Mesothelial cell of epicardium (in vitro differentiated cells): ENCODE measurements around the gene ARHGAP25. TPM values are rescaled to one million over a fixed set of nuclear protein-coding genes. Genes with fewer than 3 reads are reported as not detected.

Experiments
- DNase-seq, 2 experiments: peaks; one replicate each; pipeline ENCODE4 v3.0.0; 2021; ENCODE audit warnings: low spot score in 2 of 2; ENCODE audit not compliant: unreplicated experiment in 2 of 2
- H3K27ac Mint-ChIP-seq: 2 replicates; pipeline ENCODE4 v1.8.0; 2021; ENCODE audit warnings: mixed read lengths
- H3K27me3 Mint-ChIP-seq: 2 replicates; pipeline ENCODE4 v1.8.0; 2021; ENCODE audit warnings: low read depth, mixed read lengths
- H3K36me3 Mint-ChIP-seq: 2 replicates; pipeline ENCODE4 v1.8.0; 2021; ENCODE audit warnings: mixed read lengths
- H3K4me1 Mint-ChIP-seq: 2 replicates; pipeline ENCODE4 v1.8.0; 2021; ENCODE audit warnings: mixed read lengths
- H3K4me3 Mint-ChIP-seq: 2 replicates; pipeline ENCODE4 v1.8.0; 2021; ENCODE audit warnings: mild to moderate bottlenecking, moderate library complexity, mixed read lengths
- H3K9me3 Mint-ChIP-seq: 2 replicates; pipeline ENCODE4 v1.8.0; 2021; ENCODE audit warnings: mixed read lengths
- total RNA-seq: library from RNA; stranded (reverse); gene quantifications from 3 replicates; pipeline ENCODE4 v1.2.1, GENCODE V29; 2021
- TF ChIP-seq, protein P1 (sequence below): fragments of 200-600 bp; sonication (generic); IDR thresholded peaks from one replicate; pipeline ENCODE4 v1.5.0; 2021; ENCODE audit warnings: antibody characterized with exemption; ENCODE audit not compliant: unreplicated experiment

Gene ARHGAP25
- total RNA-seq, 1 donor from 2014 or later = 1.4 TPM

DNA sequence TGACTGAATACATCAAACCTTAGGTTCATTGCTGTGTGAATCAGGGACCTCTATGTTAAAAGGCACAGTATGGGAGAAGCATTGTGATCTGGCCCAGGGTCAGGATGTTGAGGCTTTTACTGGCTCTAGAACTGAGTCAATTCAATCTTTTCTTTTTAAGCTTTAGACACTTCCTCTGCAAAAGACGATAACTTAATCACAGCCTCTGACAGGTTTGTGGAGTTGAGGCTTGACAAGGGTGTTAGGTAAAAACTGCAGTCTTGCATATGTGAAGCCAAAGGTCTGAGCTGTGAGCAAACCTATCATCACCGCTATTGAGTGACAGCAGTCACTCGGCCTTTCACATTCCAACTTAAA lies 17.3 kb upstream of the ARHGAP25 start:
- H3K27me3 Mint-ChIP-seq = peaks cover 26% of the 10 kb centered on the region
- no peak overlapping the region for H3K27ac Mint-ChIP-seq
- H3K4me1 Mint-ChIP-seq = no peaks in the 10 kb centered on the region
- no peaks in the 10 kb centered on the region for H3K9me3 Mint-ChIP-seq
- no peaks in the 10 kb centered on the region for H3K36me3 Mint-ChIP-seq
- no peak overlapping the region for H3K4me3 Mint-ChIP-seq
- TF ChIP-seq, protein P1, sequence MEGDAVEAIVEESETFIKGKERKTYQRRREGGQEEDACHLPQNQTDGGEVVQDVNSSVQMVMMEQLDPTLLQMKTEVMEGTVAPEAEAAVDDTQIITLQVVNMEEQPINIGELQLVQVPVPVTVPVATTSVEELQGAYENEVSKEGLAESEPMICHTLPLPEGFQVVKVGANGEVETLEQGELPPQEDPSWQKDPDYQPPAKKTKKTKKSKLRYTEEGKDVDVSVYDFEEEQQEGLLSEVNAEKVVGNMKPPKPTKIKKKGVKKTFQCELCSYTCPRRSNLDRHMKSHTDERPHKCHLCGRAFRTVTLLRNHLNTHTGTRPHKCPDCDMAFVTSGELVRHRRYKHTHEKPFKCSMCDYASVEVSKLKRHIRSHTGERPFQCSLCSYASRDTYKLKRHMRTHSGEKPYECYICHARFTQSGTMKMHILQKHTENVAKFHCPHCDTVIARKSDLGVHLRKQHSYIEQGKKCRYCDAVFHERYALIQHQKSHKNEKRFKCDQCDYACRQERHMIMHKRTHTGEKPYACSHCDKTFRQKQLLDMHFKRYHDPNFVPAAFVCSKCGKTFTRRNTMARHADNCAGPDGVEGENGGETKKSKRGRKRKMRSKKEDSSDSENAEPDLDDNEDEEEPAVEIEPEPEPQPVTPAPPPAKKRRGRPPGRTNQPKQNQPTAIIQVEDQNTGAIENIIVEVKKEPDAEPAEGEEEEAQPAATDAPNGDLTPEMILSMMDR = no peak
- no peak for DNase-seq

DNA sequence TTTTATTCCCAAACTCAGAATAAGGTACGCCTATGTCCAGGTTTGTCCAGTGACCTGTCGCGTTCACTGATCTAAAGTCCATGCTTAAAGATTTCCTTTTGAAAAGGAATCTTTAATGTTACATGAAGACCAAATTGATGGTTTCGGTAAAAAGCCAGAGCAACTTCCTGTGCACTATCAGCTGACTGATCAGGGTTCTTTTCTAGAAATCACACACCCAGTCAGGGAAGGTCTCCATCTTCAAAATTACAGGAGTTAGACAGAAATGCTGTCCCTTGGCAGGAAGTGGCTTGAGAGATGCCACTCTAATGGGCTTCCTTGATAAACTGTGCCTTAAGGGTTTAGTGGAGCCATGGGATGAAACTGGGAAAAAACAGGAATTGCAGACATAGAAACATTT lies 14.7 kb upstream of the ARHGAP25 start:
- no peaks in the 10 kb centered on the region for H3K9me3 Mint-ChIP-seq
- H3K27me3 Mint-ChIP-seq = peaks cover 3% of the 10 kb centered on the region
- TF ChIP-seq, protein P1 = no peak
- DNase-seq = no peak
- H3K4me3 Mint-ChIP-seq = no peak overlapping the region
- H3K4me1 Mint-ChIP-seq = no peaks in the 10 kb centered on the region
- H3K27ac Mint-ChIP-seq = no peak overlapping the region
- H3K36me3 Mint-ChIP-seq = no peaks in the 10 kb centered on the region

DNA sequence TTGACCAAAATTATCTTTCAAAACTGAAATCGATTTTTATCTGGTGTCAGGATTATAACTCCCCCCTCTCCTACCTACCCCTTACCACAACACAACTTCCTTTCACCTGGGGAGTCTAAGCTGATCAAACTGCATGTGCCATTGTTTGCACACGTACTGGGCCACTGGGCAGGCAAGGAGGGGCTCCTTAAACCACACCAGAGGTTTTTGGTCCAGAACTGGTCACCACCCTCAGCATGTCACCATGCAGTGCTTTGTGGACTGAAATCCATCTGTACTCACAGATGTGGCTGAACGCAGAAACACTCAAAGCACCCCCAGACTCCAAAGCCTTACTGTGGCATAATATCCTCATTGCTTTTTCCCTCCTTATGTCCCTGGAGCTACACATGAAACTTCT lies 13.9 kb upstream of the ARHGAP25 start:
- Mint-ChIP-seq H3K27me3 (peaks cover 3% of the 10 kb centered on the region), H3K4me1 (no peaks in the 10 kb centered on the region), H3K36me3 (no peaks in the 10 kb centered on the region), H3K27ac (no peak overlapping the region), H3K9me3 (no peaks in the 10 kb centered on the region), H3K4me3 (no peak overlapping the region)
- DNase-seq = no peak
- TF ChIP-seq, protein P1 = no peak

DNA sequence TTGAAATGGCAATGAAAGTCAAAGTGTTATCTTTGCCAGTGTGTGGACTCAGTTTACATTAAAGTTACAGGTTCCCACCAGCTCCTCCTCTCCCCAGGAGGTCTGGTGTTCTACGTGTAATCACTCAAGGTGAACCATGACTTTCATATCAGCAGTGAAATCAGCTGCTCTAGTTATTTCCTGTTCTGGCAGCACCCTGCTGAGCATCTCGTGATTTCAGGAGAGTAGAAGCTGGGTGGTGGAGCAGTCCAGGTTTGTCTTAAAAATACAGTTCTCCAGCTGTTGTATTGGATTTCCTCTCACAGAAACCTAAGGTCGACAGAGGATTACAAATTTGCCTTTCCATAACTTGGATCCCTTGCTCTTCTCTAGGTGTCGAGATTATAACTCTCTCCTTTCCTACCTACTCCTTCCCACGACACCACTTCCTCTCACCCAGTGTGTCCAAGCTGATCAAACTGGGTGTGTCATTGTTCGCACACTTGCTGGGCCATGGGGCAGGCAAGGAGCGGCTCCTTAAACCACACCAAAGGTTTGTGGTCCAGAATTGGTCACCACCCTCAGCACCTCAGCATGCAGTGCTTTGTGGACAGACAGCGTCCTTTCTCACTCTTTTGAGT lies 13.0 kb upstream of the ARHGAP25 start:
- Mint-ChIP-seq H3K4me3 (no peak overlapping the region), H3K27ac (no peak overlapping the region), H3K9me3 (no peaks in the 10 kb centered on the region), H3K36me3 (no peaks in the 10 kb centered on the region), H3K4me1 (no peaks in the 10 kb centered on the region), H3K27me3 (peaks cover 3% of the 10 kb centered on the region)
- TF ChIP-seq, protein P1 = no peak
- DNase-seq = no peak

DNA sequence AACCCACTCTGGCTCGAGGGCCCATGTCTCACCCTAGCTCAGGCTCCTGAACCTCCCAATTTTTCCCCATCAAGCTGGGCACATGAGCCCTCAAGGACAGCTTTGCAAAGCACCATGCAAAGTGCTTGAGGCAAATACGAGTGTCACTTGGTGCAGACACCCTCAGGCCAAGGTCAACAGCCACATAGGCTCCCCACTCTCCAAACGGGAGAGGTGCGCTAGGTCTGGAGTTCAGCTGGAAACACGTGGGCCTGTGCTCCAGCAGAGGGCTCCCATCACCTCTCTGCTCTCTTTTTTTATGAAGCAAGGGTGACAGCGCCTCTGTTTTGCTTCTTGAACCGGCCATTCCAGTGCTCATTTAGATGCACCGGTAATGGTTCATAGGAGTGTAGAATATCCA lies 11.9 kb upstream of the ARHGAP25 start:
- peaks cover 5% of the 10 kb centered on the region for H3K27me3 Mint-ChIP-seq
- TF ChIP-seq, protein P1 = no peak
- no peaks in the 10 kb centered on the region for H3K36me3 Mint-ChIP-seq
- H3K27ac Mint-ChIP-seq = no peak overlapping the region
- no peaks in the 10 kb centered on the region for H3K4me1 Mint-ChIP-seq
- H3K9me3 Mint-ChIP-seq = no peaks in the 10 kb centered on the region
- H3K4me3 Mint-ChIP-seq = no peak overlapping the region
- DNase-seq = no peak

DNA sequence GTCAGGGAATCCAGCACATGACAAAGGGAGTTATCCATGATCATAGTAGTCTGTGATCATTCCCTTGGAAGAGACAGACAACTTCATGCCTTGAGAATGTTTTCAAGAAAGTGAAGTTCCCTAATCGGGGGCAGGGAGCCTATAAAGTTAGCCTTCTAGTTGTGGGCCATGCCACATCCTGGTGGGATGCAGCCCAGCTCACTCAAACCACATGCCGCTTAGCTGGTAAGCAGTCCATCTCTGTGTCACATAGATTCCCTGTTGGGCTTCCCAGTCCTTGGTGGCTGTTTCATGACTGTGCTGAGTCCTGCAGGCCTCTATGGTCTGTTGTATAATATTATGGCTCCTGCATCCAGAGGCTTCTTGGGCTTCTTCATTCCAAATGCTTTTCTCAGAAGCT lies 11.4 kb upstream of the ARHGAP25 start:
- TF ChIP-seq, protein P1 = no peak
- no peak for DNase-seq
- H3K4me1 Mint-ChIP-seq = no peaks in the 10 kb centered on the region
- H3K27me3 Mint-ChIP-seq = peaks cover 7% of the 10 kb centered on the region
- H3K36me3 Mint-ChIP-seq = no peaks in the 10 kb centered on the region
- H3K4me3 Mint-ChIP-seq = no peak overlapping the region
- H3K27ac Mint-ChIP-seq = no peak overlapping the region
- H3K9me3 Mint-ChIP-seq = no peaks in the 10 kb centered on the region
